ENCODE measurements around the gene ZNF41. TPM values are rescaled to one million over a fixed set of nuclear protein-coding genes. Genes with fewer than 3 reads are reported as not detected.

ZNF41 gene
- total RNA-seq, 1 donor from 2014 or later, result 7.0 TPM

DNA sequence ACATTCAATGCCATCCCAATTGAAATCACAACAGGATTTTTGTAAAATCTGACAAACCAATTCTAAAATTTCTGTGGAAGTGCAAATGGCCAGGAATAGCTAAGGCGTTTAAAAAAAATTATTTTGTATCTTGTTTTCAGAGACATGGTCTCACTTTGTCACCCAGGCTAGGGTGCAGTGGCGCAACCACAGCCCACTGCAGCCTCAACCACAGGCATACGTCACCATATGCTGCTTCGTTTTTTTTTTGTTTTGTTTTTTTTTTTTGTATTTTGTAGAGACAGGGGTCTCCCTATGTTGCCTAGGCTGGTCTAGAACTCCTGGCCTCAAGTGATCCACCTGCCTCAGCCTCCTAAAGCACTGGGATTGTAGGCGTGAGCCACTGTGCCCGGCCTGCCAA, 24.5 kb downstream of the ZNF41 start:
- no peak for FAIRE-seq
- no peak overlapping the region for H3K27ac ChIP-seq (ENCODE audit: low read depth, low read length)
- H3K4me1 ChIP-seq (ENCODE audit: insufficient read depth, low read length), result no peaks in the 10 kb centered on the region
- H3K27me3 Mint-ChIP-seq (ENCODE audit: low read depth, unreplicated experiment), result no peaks in the 10 kb centered on the region
- H3K79me2 ChIP-seq (ENCODE audit: insufficient read depth, low read length), result no peaks in the 10 kb centered on the region
- no peak overlapping the region for H3K27ac Mint-ChIP-seq (ENCODE audit: unreplicated experiment)
- no peak for TF ChIP-seq CTCF (IDR thresholded peaks at IDR 0.05; ENCODE audit: insufficient read depth, low read depth, low read length)
- TF ChIP-seq EZH2 (IDR thresholded peaks at IDR 0.05; ENCODE audit: insufficient read depth, low read length), result no peak
- H3K36me3 ChIP-seq (ENCODE audit: insufficient read depth, low read length), result peaks cover 3% of the 10 kb centered on the region
- H3K36me3 Mint-ChIP-seq (ENCODE audit: low read depth, unreplicated experiment), result peaks cover 18% of the 10 kb centered on the region
- H3K4me1 Mint-ChIP-seq (ENCODE audit: low read depth, unreplicated experiment), result peaks cover 2% of the 10 kb centered on the region
- peaks cover 3% of the 10 kb centered on the region for H3K9me3 Mint-ChIP-seq (ENCODE audit: unreplicated experiment)
- no peaks in the 10 kb centered on the region for H3K9me3 ChIP-seq (ENCODE audit: insufficient read depth, low read depth, low read length)
- H2AFZ ChIP-seq (ENCODE audit: low read depth, low read length), result no peak overlapping the region
- DNase-seq (ENCODE audit: low read depth), result no peak
- H3K4me3 Mint-ChIP-seq (ENCODE audit: unreplicated experiment), result no peak overlapping the region
- no peak overlapping the region for H3K9ac ChIP-seq (ENCODE audit: low read length)
- no peaks in the 10 kb centered on the region for H3K27me3 ChIP-seq (ENCODE audit: insufficient read depth, low read length)
- no peaks in the 10 kb centered on the region for H4K20me1 ChIP-seq (ENCODE audit: insufficient read depth, low read length)
- no peak overlapping the region for H3K4me3 ChIP-seq (ENCODE audit: insufficient read depth, low read depth, low read length)
- no peak overlapping the region for H3K4me2 ChIP-seq (ENCODE audit: low read length)

DNA sequence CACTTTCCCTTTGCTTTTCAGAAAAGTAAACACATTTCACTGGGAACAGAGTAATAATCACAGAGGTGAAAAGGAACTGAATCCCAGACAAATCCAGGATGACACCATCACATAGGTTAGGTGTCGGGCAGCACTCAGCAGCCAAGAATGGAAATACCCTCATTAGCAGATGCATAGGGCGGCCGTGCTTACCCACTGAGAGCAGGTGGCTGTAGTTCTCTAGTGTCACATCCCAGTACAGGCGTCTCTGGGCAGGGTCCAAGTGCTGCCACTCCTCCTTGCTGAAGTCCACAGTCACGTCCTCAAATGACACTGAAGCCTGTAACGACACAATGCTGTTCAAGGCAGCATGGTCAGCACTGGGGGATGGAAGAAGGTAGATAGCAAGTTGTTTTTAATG, 26.9 kb downstream of the ZNF41 start:
- H3K9me3 ChIP-seq (ENCODE audit: insufficient read depth, low read depth, low read length), result peaks cover 5% of the 10 kb centered on the region
- no peak overlapping the region for H2AFZ ChIP-seq (ENCODE audit: low read depth, low read length)
- no peak overlapping the region for H3K9ac ChIP-seq (ENCODE audit: low read length)
- Mint-ChIP-seq H3K4me1 (ENCODE audit: low read depth, unreplicated experiment) (no peaks in the 10 kb centered on the region), H3K9me3 (ENCODE audit: unreplicated experiment) (peaks cover 12% of the 10 kb centered on the region), H3K27ac (ENCODE audit: unreplicated experiment) (no peak overlapping the region), H3K27me3 (ENCODE audit: low read depth, unreplicated experiment) (no peaks in the 10 kb centered on the region), H3K4me3 (ENCODE audit: unreplicated experiment) (no peak overlapping the region), H3K36me3 (ENCODE audit: low read depth, unreplicated experiment) (peaks cover 28% of the 10 kb centered on the region)
- H3K4me1 ChIP-seq (ENCODE audit: insufficient read depth, low read length), result no peaks in the 10 kb centered on the region
- peaks cover 3% of the 10 kb centered on the region for H3K36me3 ChIP-seq (ENCODE audit: insufficient read depth, low read length)
- no peak for TF ChIP-seq CTCF (IDR thresholded peaks at IDR 0.05; ENCODE audit: insufficient read depth, low read depth, low read length)
- no peak for DNase-seq (ENCODE audit: low read depth)
- no peaks in the 10 kb centered on the region for H4K20me1 ChIP-seq (ENCODE audit: insufficient read depth, low read length)
- no peak overlapping the region for H3K27ac ChIP-seq (ENCODE audit: low read depth, low read length)
- no peaks in the 10 kb centered on the region for H3K27me3 ChIP-seq (ENCODE audit: insufficient read depth, low read length)
- H3K79me2 ChIP-seq (ENCODE audit: insufficient read depth, low read length), result no peaks in the 10 kb centered on the region
- H3K4me3 ChIP-seq (ENCODE audit: insufficient read depth, low read depth, low read length), result no peak overlapping the region
- peak; percentile 94 for FAIRE-seq
- no peak overlapping the region for H3K4me2 ChIP-seq (ENCODE audit: low read length)

DNA sequence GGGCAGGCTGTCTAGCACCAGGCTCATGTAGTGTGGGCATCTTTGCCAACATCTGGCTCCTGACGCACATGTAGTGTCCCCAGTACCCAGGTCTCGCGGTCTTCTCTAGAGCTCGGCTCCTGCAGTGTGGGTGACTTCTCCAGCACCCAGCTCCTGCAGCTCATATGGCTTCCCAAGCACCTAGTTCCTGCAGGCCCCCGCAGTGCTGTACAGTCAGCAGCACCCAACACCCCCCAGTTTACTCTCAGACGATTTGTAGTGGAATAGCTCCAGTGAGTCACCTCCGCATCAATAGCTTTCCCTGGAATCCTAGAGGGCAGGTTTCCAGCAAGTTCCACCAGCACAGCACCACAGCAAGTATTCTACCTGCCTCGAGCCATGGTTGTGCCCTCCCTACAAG, 30.9 kb downstream of the ZNF41 start:
- Histone ChIP-seq H3K4me1 (ENCODE audit: insufficient read depth, low read length) (no peaks in the 10 kb centered on the region), H3K79me2 (ENCODE audit: insufficient read depth, low read length) (no peaks in the 10 kb centered on the region), H3K4me2 (ENCODE audit: low read length) (no peak overlapping the region), H3K9me3 (ENCODE audit: insufficient read depth, low read depth, low read length) (peaks cover 27% of the 10 kb centered on the region), H3K9ac (ENCODE audit: low read length) (no peak overlapping the region), H3K27ac (ENCODE audit: low read depth, low read length) (no peak overlapping the region), H2AFZ (ENCODE audit: low read depth, low read length) (no peak overlapping the region), H4K20me1 (ENCODE audit: insufficient read depth, low read length) (no peaks in the 10 kb centered on the region), H3K27me3 (ENCODE audit: insufficient read depth, low read length) (no peaks in the 10 kb centered on the region), H3K4me3 (ENCODE audit: insufficient read depth, low read depth, low read length) (no peak overlapping the region), H3K36me3 (ENCODE audit: insufficient read depth, low read length) (peaks cover 13% of the 10 kb centered on the region)
- Mint-ChIP-seq H3K27me3 (ENCODE audit: low read depth, unreplicated experiment) (no peaks in the 10 kb centered on the region), H3K27ac (ENCODE audit: unreplicated experiment) (no peak overlapping the region), H3K36me3 (ENCODE audit: low read depth, unreplicated experiment) (peaks cover 55% of the 10 kb centered on the region), H3K4me1 (ENCODE audit: low read depth, unreplicated experiment) (no peaks in the 10 kb centered on the region), H3K4me3 (ENCODE audit: unreplicated experiment) (peak overlapping the region; percentile 27), H3K9me3 (ENCODE audit: unreplicated experiment) (peaks cover 32% of the 10 kb centered on the region)
- FAIRE-seq (no peak), DNase-seq (ENCODE audit: low read depth) (no peak)
- TF ChIP-seq CTCF (IDR thresholded peaks at IDR 0.05; ENCODE audit: insufficient read depth, low read depth, low read length), result no peak
- TF ChIP-seq EZH2 (IDR thresholded peaks at IDR 0.05; ENCODE audit: insufficient read depth, low read length), result no peak

Data from astrocyte (in vitro differentiated cells and primary cell).